Jurkat, Clone E6-1 (cell line): Measurements from ENCODE around the gene RFTN1.
A peak's percentile ranks its signal among the peaks of the same experiment; 100 is the strongest.
"Not testable (repeated sequence)": the region's sequence is repeated elsewhere in the genome, so short reads cannot be mapped to it uniquely, and the experiment has no call there.

ENCODE experiments used
- DNase-seq: peaks from one replicate; pipeline ENCODE4 v3.0.0-alpha.2; 2011; ENCODE audit warnings: low read depth, low spot score
- H3K4me3 ChIP-seq: 2 replicates; pipeline ENCODE4 v1.5.1; 2011; ENCODE audit warnings: mild to moderate bottlenecking, low read length, control low read depth, moderate library complexity

The RFTN1 gene

GRCh38 chr3:16494814-16495431, 18.6 kb downstream of the RFTN1 start:
- no peak for DNase-seq
- no peak overlapping the region for H3K4me3 ChIP-seq

DNA sequence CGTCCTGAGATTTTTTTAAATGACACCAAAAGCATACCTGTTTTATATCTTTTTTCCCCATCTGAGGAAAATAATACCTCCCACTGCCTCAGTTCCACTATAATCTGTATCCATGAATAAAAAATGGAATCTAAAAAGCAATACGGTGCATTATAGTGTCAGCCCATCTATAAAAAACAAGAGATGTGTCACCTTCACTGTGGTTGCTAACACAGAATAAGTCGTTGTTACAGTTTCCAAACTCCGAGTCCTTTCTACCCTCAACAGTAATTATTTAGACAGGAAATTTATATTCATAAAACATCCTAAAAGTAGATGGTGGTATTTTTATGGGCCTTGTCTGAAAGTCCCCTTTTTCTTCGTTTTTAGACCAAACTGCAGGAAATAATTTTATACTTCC, 19.4 kb downstream of the RFTN1 start:
- H3K4me3 ChIP-seq = no peak overlapping the region
- DNase-seq = no peak

GRCh38 chr3:16490062-16490619, 23.4 kb downstream of the RFTN1 start:
- no peak overlapping the region for H3K4me3 ChIP-seq
- no peak for DNase-seq

DNA sequence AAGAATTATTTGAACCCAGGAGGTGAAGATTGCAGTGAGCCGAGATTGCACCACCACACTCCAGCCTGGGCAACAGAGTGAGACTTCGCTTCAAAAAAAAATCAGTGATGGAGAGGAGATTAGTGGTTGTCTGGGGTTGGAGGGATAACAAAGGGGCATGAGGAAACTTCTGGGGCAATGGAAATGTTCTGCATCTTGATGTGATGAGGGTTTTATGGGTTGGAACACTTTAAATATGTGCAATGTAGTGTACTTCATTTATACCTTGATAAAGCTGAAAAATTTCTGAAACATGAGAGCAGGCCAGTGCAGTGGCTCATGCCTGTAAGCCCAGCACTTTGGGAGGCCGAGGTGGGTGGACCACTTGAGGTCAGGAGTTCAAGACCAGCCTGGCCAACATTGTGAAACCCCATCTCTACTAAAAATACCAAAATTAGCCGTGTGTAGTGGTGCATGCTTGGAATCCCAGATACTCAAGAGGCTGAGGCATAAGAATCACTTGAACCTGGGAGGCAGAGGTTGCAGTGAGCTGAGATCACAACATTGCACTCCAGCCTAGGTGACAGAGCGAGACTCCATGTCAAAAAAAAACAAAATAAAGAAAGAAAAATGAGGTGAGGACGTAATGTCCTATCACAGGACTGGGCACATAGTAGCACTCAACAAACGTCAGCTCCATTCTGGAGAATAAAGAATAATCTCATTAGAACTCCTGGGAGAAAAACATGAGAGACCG, 24.0 kb downstream of the RFTN1 start:
- DNase-seq = not testable (repeated sequence)

GRCh38 chr3:16488637-16489036, 24.9 kb downstream of the RFTN1 start:
- no peak overlapping the region for H3K4me3 ChIP-seq
- no peak for DNase-seq

More for the DNA sequence above, 24.0 kb downstream of the RFTN1 start:
- not testable (repeated sequence) for H3K4me3 ChIP-seq

- no peak overlapping the region for H3K4me3 ChIP-seq
- no peak for DNase-seq
Measured at GRCh38 chr3:16487511-16488175, 25.9 kb downstream of the RFTN1 start.

DNA sequence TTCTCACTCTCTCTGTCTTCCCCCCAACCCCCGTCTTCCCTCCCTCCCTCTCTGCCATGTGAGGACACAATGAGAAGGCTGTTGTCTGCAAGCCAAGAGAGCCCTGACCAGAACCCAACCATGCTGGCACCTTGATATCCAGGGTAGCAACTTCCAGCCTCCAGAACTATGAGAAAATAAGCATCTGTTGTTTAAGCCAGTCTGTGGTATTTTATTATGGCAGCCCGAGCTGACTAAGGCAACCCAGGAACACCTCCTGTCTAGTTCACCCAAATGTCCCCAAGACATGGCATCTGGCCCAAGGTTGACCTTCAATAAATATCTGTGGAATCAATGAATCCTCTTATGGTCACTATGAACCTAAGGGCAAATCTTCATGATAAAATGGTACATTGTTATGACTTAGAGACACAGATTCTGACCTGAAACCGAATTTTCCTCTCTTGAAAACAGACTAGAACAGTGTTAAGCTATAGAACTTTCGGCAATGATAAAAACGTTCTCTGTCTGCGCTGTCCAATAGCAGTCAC, 26.5 kb downstream of the RFTN1 start:
- no peak for DNase-seq
- H3K4me3 ChIP-seq = no peak overlapping the region

DNA sequence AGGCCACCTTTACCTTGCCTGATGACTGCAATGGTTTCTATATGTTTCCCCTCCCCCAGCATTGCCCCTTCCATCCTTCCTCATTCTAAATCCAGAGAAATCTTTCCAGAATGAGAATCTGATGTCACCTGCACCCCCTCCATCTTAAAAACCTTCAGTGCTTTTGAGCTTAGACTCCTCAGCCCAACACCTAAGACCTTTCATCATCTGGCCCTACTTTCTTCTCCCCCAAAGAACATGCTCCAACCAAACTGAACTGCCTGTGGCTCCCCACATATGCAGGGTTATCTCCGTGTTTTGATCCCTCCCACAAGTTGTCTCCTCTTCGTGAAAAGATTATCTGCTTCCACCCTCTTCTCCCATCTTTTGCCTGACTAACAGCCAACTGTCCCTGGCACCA, 27.3 kb downstream of the RFTN1 start:
- no peak for DNase-seq
- H3K4me3 ChIP-seq = no peak overlapping the region

DNA sequence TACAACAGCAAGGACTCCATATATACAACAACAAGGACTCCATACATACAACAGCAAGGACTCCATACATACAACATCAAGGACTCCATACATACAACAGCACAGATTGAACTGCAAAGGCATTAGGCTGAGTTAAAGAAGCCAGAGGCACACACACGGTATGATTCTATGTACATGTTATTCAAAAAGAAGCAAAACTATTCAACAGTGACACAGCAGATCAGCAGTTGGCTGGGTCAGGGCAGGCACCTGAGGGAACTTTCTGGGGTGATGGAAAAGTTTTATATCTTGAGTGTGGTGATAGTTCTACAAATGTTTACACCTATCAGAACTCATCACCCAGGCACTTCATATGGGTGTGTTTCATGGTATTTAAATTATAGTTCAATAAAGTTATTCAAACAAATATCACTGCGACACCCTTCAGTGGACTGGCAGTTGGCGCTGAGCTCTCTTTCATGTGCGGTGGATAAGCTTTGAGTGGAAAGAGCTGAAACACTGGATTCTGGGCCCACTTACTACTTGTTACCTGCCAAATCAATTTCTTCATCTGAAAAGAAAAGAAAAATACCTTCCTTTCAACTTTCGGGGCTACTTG, 28.0 kb downstream of the RFTN1 start:
- no peak for DNase-seq
- no peak overlapping the region for H3K4me3 ChIP-seq

GRCh38 chr3:16484984-16485383, 28.5 kb downstream of the RFTN1 start:
- H3K4me3 ChIP-seq = no peak overlapping the region

GRCh38 chr3:16484216-16484615, 29.3 kb downstream of the RFTN1 start:
- H3K4me3 ChIP-seq = no peak overlapping the region
- DNase-seq = no peak

More at GRCh38 chr3:16484984-16485383, 28.5 kb downstream of the RFTN1 start:
- no peak for DNase-seq

GRCh38 chr3:16482770-16483531, 30.5 kb downstream of the RFTN1 start:
- DNase-seq = peak; percentile 54
- H3K4me3 ChIP-seq = no peak overlapping the region

GRCh38 chr3:16482194-16482769, 31.2 kb downstream of the RFTN1 start:
- no peak for DNase-seq
- no peak overlapping the region for H3K4me3 ChIP-seq

- H3K4me3 ChIP-seq = no peak overlapping the region
- no peak for DNase-seq
Measured at GRCh38 chr3:16481546-16481897, 32.0 kb downstream of the RFTN1 start.

- no peak overlapping the region for H3K4me3 ChIP-seq
- no peak for DNase-seq
Measured at GRCh38 chr3:16480861-16481545, 32.5 kb downstream of the RFTN1 start.

DNA sequence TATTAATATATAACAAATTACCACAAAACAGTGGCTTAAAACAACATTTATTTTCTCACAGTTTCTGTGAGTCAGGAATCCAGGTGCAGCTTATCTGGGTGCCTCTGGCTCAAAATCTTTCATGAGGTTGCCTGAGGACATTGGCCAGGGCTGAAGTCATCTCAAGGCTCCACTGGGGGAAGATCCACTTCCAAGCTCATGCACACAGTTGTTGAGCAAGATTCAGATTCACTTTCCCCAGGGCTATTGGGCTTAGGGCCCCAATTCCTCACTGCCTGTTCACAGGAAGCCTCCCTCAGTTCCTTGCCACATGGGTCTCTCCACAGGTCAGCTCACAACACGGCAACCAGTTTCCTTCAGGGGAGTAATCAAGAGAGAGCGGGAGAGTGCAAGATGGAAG, 35.0 kb downstream of the RFTN1 start:
- no peak overlapping the region for H3K4me3 ChIP-seq
- no peak for DNase-seq

GRCh38 chr3:16477521-16477920, 36.0 kb downstream of the RFTN1 start:
- no peak overlapping the region for H3K4me3 ChIP-seq
- no peak for DNase-seq

GRCh38 chr3:16477056-16477455, 36.4 kb downstream of the RFTN1 start:
- DNase-seq = no peak
- H3K4me3 ChIP-seq = no peak overlapping the region
